ENCODE measurements around the gene ARAP1. TPM values are rescaled to one million over a fixed set of nuclear protein-coding genes. Genes with fewer than 3 reads are reported as not detected.

ARAP1 gene
- total RNA-seq, 1 donor = 95.2 TPM

DNA sequence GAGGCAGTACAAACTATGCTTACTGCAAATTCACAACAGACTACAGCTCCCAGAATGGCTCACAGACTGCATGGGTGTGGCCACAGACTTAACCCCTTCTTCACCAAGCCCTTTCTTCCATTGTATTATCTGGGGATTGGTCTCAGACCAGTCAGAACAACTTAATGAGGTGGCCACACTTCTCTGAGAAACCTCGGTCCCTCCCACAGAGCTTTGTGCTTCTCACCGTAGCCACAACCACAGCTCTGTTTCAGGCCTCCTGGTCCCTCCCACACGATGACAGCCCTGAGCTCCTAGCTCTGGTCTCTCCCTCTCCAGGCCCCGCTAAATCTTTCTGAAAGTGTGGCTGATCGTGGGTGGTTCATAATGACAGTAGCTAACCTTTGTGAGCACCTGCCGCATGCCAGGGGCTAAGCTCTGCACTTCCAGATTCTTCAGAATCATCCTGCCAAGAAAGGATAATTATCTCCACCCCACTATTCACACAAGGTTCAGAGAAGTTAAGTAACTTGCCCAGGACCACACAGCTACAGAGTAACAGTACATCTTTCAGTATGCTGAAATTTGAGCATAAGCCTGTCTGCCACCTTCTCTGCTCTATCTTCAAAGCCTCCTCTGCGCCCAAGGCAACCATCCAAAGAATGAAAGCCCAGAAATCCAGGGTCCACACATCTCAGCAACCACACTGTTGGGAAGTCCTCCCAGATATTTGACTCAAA lies 83.4 kb downstream of the ARAP1 start:
- H3K4me1 ChIP-seq (ENCODE audit: insufficient read depth, low read length) = no peaks in the 10 kb centered on the region
- TF ChIP-seq, protein P1, sequence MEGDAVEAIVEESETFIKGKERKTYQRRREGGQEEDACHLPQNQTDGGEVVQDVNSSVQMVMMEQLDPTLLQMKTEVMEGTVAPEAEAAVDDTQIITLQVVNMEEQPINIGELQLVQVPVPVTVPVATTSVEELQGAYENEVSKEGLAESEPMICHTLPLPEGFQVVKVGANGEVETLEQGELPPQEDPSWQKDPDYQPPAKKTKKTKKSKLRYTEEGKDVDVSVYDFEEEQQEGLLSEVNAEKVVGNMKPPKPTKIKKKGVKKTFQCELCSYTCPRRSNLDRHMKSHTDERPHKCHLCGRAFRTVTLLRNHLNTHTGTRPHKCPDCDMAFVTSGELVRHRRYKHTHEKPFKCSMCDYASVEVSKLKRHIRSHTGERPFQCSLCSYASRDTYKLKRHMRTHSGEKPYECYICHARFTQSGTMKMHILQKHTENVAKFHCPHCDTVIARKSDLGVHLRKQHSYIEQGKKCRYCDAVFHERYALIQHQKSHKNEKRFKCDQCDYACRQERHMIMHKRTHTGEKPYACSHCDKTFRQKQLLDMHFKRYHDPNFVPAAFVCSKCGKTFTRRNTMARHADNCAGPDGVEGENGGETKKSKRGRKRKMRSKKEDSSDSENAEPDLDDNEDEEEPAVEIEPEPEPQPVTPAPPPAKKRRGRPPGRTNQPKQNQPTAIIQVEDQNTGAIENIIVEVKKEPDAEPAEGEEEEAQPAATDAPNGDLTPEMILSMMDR (IDR thresholded peaks at IDR 0.05; ENCODE audit: extremely low read depth, low read depth, low read length) = no peak
- no peak for DNase-seq (ENCODE audit: insufficient read length, low spot score, missing footprints)
- H3K27ac ChIP-seq (ENCODE audit: low read depth, low read length) = no peak overlapping the region
- no peak overlapping the region for H2AFZ ChIP-seq (ENCODE audit: low read length)
- H4K20me1 ChIP-seq (ENCODE audit: insufficient read depth, low read length) = peaks cover 3% of the 10 kb centered on the region
- H3K4me3 ChIP-seq (ENCODE audit: insufficient read depth, low read length) = no peak overlapping the region
- no peaks in the 10 kb centered on the region for H3K36me3 ChIP-seq (ENCODE audit: insufficient read depth, low read length)
- no peak overlapping the region for H3K4me2 ChIP-seq (ENCODE audit: insufficient read depth, low read length)
- H3K9me3 ChIP-seq (ENCODE audit: low read depth, low read length) = no peaks in the 10 kb centered on the region
- H3K79me2 ChIP-seq (ENCODE audit: insufficient read depth, low read length) = no peaks in the 10 kb centered on the region
- peaks cover 45% of the 10 kb centered on the region for H3K27me3 ChIP-seq (ENCODE audit: insufficient read depth, low read length)

GRCh38 chr11:72665911-72666472 lies 86.2 kb downstream of the ARAP1 start:
- TF ChIP-seq, protein P1 (IDR thresholded peaks at IDR 0.05; ENCODE audit: extremely low read depth, low read depth, low read length) = no peak
- peaks cover 46% of the 10 kb centered on the region for H3K27me3 ChIP-seq (ENCODE audit: insufficient read depth, low read length)
- peak; percentile 77 for DNase-seq (ENCODE audit: insufficient read length, low spot score, missing footprints)
- no peak overlapping the region for H3K4me3 ChIP-seq (ENCODE audit: insufficient read depth, low read length)
- no peak overlapping the region for H3K27ac ChIP-seq (ENCODE audit: low read depth, low read length)
- H3K36me3 ChIP-seq (ENCODE audit: insufficient read depth, low read length) = no peaks in the 10 kb centered on the region
- H3K4me2 ChIP-seq (ENCODE audit: insufficient read depth, low read length) = no peak overlapping the region
- H3K79me2 ChIP-seq (ENCODE audit: insufficient read depth, low read length) = no peaks in the 10 kb centered on the region
- no peaks in the 10 kb centered on the region for H3K9me3 ChIP-seq (ENCODE audit: low read depth, low read length)
- no peaks in the 10 kb centered on the region for H3K4me1 ChIP-seq (ENCODE audit: insufficient read depth, low read length)
- no peak overlapping the region for H2AFZ ChIP-seq (ENCODE audit: low read length)
- peaks cover 3% of the 10 kb centered on the region for H4K20me1 ChIP-seq (ENCODE audit: insufficient read depth, low read length)

- Histone ChIP-seq H3K27me3 (ENCODE audit: insufficient read depth, low read length) (peaks cover 48% of the 10 kb centered on the region), H3K9me3 (ENCODE audit: low read depth, low read length) (no peaks in the 10 kb centered on the region)
These were observed 90.2 kb downstream of the ARAP1 start for GRCh38 chr11:72662036-72662435.

GRCh38 chr11:72661486-72661885 lies 90.7 kb downstream of the ARAP1 start:
- Histone ChIP-seq H3K4me2 (ENCODE audit: insufficient read depth, low read length) (no peak overlapping the region), H3K27me3 (ENCODE audit: insufficient read depth, low read length) (peaks cover 48% of the 10 kb centered on the region), H3K79me2 (ENCODE audit: insufficient read depth, low read length) (no peaks in the 10 kb centered on the region), H4K20me1 (ENCODE audit: insufficient read depth, low read length) (peaks cover 1% of the 10 kb centered on the region), H3K4me1 (ENCODE audit: insufficient read depth, low read length) (no peaks in the 10 kb centered on the region), H3K9me3 (ENCODE audit: low read depth, low read length) (no peaks in the 10 kb centered on the region), H2AFZ (ENCODE audit: low read length) (no peak overlapping the region), H3K4me3 (ENCODE audit: insufficient read depth, low read length) (no peak overlapping the region), H3K36me3 (ENCODE audit: insufficient read depth, low read length) (no peaks in the 10 kb centered on the region), H3K27ac (ENCODE audit: low read depth, low read length) (no peak overlapping the region)
- DNase-seq (ENCODE audit: insufficient read length, low spot score, missing footprints) = peak; percentile 81
- TF ChIP-seq, protein P1 (IDR thresholded peaks at IDR 0.05; ENCODE audit: extremely low read depth, low read depth, low read length) = no peak

More at GRCh38 chr11:72662036-72662435, 90.2 kb downstream of the ARAP1 start:
- Histone ChIP-seq H3K36me3 (ENCODE audit: insufficient read depth, low read length) (no peaks in the 10 kb centered on the region), H4K20me1 (ENCODE audit: insufficient read depth, low read length) (peaks cover 3% of the 10 kb centered on the region), H3K4me2 (ENCODE audit: insufficient read depth, low read length) (no peak overlapping the region), H2AFZ (ENCODE audit: low read length) (no peak overlapping the region), H3K27ac (ENCODE audit: low read depth, low read length) (no peak overlapping the region), H3K4me1 (ENCODE audit: insufficient read depth, low read length) (no peaks in the 10 kb centered on the region), H3K79me2 (ENCODE audit: insufficient read depth, low read length) (no peaks in the 10 kb centered on the region), H3K4me3 (ENCODE audit: insufficient read depth, low read length) (no peak overlapping the region)
- DNase-seq (ENCODE audit: insufficient read length, low spot score, missing footprints) = no peak
- TF ChIP-seq, protein P1 (IDR thresholded peaks at IDR 0.05; ENCODE audit: extremely low read depth, low read depth, low read length) = no peak

Data from osteoblast (primary cell).